ENCODE results near the gene SPEF2. TPM values are rescaled to one million over a fixed set of nuclear protein-coding genes. Genes with fewer than 3 reads are reported as not detected.

Gene SPEF2
- total RNA-seq, 1 donor from 2014 or later = 3.4 TPM

- no peak for TF ChIP-seq EZH2 (IDR thresholded peaks at IDR 0.05; ENCODE audit: insufficient read depth, low read length)
- no peak for TF ChIP-seq CTCF (IDR thresholded peaks at IDR 0.05; ENCODE audit: insufficient read depth, low read depth, low read length)
- Mint-ChIP-seq H3K9me3 (ENCODE audit: unreplicated experiment) (no peaks in the 10 kb centered on the region), H3K36me3 (ENCODE audit: low read depth, unreplicated experiment) (peaks cover 2% of the 10 kb centered on the region), H3K4me1 (ENCODE audit: low read depth, unreplicated experiment) (no peaks in the 10 kb centered on the region), H3K27me3 (ENCODE audit: low read depth, unreplicated experiment) (no peaks in the 10 kb centered on the region), H3K4me3 (ENCODE audit: unreplicated experiment) (no peak overlapping the region), H3K27ac (ENCODE audit: unreplicated experiment) (no peak overlapping the region)
- no peaks in the 10 kb centered on the region for H3K4me1 ChIP-seq (ENCODE audit: insufficient read depth, low read length)
- no peaks in the 10 kb centered on the region for H3K27me3 ChIP-seq (ENCODE audit: insufficient read depth, low read length)
- H3K79me2 ChIP-seq (ENCODE audit: insufficient read depth, low read length) = no peaks in the 10 kb centered on the region
- H3K9me3 ChIP-seq (ENCODE audit: insufficient read depth, low read depth, low read length) = no peaks in the 10 kb centered on the region
- H3K4me3 ChIP-seq (ENCODE audit: insufficient read depth, low read depth, low read length) = no peak overlapping the region
- H2AFZ ChIP-seq (ENCODE audit: low read depth, low read length) = no peak overlapping the region
- H4K20me1 ChIP-seq (ENCODE audit: insufficient read depth, low read length) = no peaks in the 10 kb centered on the region
- no peak overlapping the region for H3K4me2 ChIP-seq (ENCODE audit: low read length)
- FAIRE-seq (no peak), DNase-seq (ENCODE audit: low read depth) (no peak)
- no peak overlapping the region for H3K9ac ChIP-seq (ENCODE audit: low read length)
- H3K27ac ChIP-seq (ENCODE audit: low read depth, low read length) = no peak overlapping the region
- H3K36me3 ChIP-seq (ENCODE audit: insufficient read depth, low read length) = no peaks in the 10 kb centered on the region
Observed at GRCh38 chr5:35647128-35647527, 29.5 kb downstream of the SPEF2 start.

GRCh38 chr5:35647712-35648111, 30.0 kb downstream of the SPEF2 start:
- Histone ChIP-seq H3K4me1 (ENCODE audit: insufficient read depth, low read length) (no peaks in the 10 kb centered on the region), H3K79me2 (ENCODE audit: insufficient read depth, low read length) (no peaks in the 10 kb centered on the region), H3K9me3 (ENCODE audit: insufficient read depth, low read depth, low read length) (no peaks in the 10 kb centered on the region), H3K27ac (ENCODE audit: low read depth, low read length) (no peak overlapping the region), H3K4me2 (ENCODE audit: low read length) (no peak overlapping the region), H3K4me3 (ENCODE audit: insufficient read depth, low read depth, low read length) (no peak overlapping the region), H2AFZ (ENCODE audit: low read depth, low read length) (no peak overlapping the region), H3K27me3 (ENCODE audit: insufficient read depth, low read length) (no peaks in the 10 kb centered on the region), H4K20me1 (ENCODE audit: insufficient read depth, low read length) (no peaks in the 10 kb centered on the region), H3K36me3 (ENCODE audit: insufficient read depth, low read length) (no peaks in the 10 kb centered on the region), H3K9ac (ENCODE audit: low read length) (no peak overlapping the region)
- no peak overlapping the region for H3K4me3 Mint-ChIP-seq (ENCODE audit: unreplicated experiment)
- no peaks in the 10 kb centered on the region for H3K27me3 Mint-ChIP-seq (ENCODE audit: low read depth, unreplicated experiment)
- no peak for FAIRE-seq
- H3K36me3 Mint-ChIP-seq (ENCODE audit: low read depth, unreplicated experiment) = peaks cover 2% of the 10 kb centered on the region
- no peak for TF ChIP-seq EZH2 (IDR thresholded peaks at IDR 0.05; ENCODE audit: insufficient read depth, low read length)
- TF ChIP-seq CTCF (IDR thresholded peaks at IDR 0.05; ENCODE audit: insufficient read depth, low read depth, low read length) = no peak
- no peak overlapping the region for H3K27ac Mint-ChIP-seq (ENCODE audit: unreplicated experiment)
- H3K9me3 Mint-ChIP-seq (ENCODE audit: unreplicated experiment) = no peaks in the 10 kb centered on the region
- no peaks in the 10 kb centered on the region for H3K4me1 Mint-ChIP-seq (ENCODE audit: low read depth, unreplicated experiment)
- DNase-seq (ENCODE audit: low read depth) = no peak

- Histone ChIP-seq H3K79me2 (ENCODE audit: insufficient read depth, low read length) (no peaks in the 10 kb centered on the region), H3K9me3 (ENCODE audit: insufficient read depth, low read depth, low read length) (no peaks in the 10 kb centered on the region), H4K20me1 (ENCODE audit: insufficient read depth, low read length) (no peaks in the 10 kb centered on the region), H3K36me3 (ENCODE audit: insufficient read depth, low read length) (no peaks in the 10 kb centered on the region), H3K27me3 (ENCODE audit: insufficient read depth, low read length) (no peaks in the 10 kb centered on the region), H3K4me2 (ENCODE audit: low read length) (no peak overlapping the region), H2AFZ (ENCODE audit: low read depth, low read length) (no peak overlapping the region), H3K27ac (ENCODE audit: low read depth, low read length) (no peak overlapping the region), H3K4me1 (ENCODE audit: insufficient read depth, low read length) (no peaks in the 10 kb centered on the region), H3K4me3 (ENCODE audit: insufficient read depth, low read depth, low read length) (no peak overlapping the region), H3K9ac (ENCODE audit: low read length) (no peak overlapping the region)
- H3K4me1 Mint-ChIP-seq (ENCODE audit: low read depth, unreplicated experiment) = no peaks in the 10 kb centered on the region
- peaks cover 2% of the 10 kb centered on the region for H3K36me3 Mint-ChIP-seq (ENCODE audit: low read depth, unreplicated experiment)
- H3K9me3 Mint-ChIP-seq (ENCODE audit: unreplicated experiment) = no peaks in the 10 kb centered on the region
- DNase-seq (ENCODE audit: low read depth) (peak; percentile 13), FAIRE-seq (peak; percentile 84)
- peak; percentile 41 for TF ChIP-seq CTCF (IDR thresholded peaks at IDR 0.05; ENCODE audit: insufficient read depth, low read depth, low read length)
- no peak for TF ChIP-seq EZH2 (IDR thresholded peaks at IDR 0.05; ENCODE audit: insufficient read depth, low read length)
- H3K4me3 Mint-ChIP-seq (ENCODE audit: unreplicated experiment) = no peak overlapping the region
- H3K27ac Mint-ChIP-seq (ENCODE audit: unreplicated experiment) = no peak overlapping the region
- no peaks in the 10 kb centered on the region for H3K27me3 Mint-ChIP-seq (ENCODE audit: low read depth, unreplicated experiment)
Observed at GRCh38 chr5:35651002-35651756, 33.5 kb downstream of the SPEF2 start.

Data from astrocyte (in vitro differentiated cells and primary cell).